PC-9 (cell line): ENCODE data around the gene RALB. TPM values are rescaled to one million over a fixed set of nuclear protein-coding genes. Genes with fewer than 3 reads are reported as not detected.

Experiments used
- BruUV-seq: library from RNA; stranded (reverse); fragments of 400-500 nt; replicated peaks from 2 replicates; lab custom pipeline; 2021; lab: Mats Ljungman, UMichigan
- CTCF ChIA-PET: fragments of 300-600 bp; sonication (Branson Sonifier 250); formaldehyde crosslinking; loops from one replicate; lab custom pipeline; 2022; ENCODE audit warnings: antibody characterized with exemption; lab: Charles Lee
- POLR2A ChIA-PET: fragments of 300-600 bp; sonication (Branson Sonifier 250); formaldehyde crosslinking; loops from one replicate; lab custom pipeline; 2022; ENCODE audit warnings: antibody characterized with exemption; ENCODE audit not compliant: unreplicated experiment; lab: Charles Lee
- DNase-seq, 2 experiments: peaks; one replicate each; pipeline versions ENCODE4 v3.0.0 to v3.0.0-alpha.2; 2015 to 2022; ENCODE audit warnings: mixed read lengths in 1 of 2
- H2AFZ ChIP-seq: fragments of 200-600 bp; sonication (generic); 2 replicates; pipeline ENCODE4 v1.8.1; 2017; ENCODE audit warnings: antibody characterized with exemption
- H3F3A ChIP-seq: fragments of 200-600 bp; sonication (generic); 2 replicates; pipeline ENCODE4 v1.8.1; 2017; ENCODE audit warnings: antibody characterized with exemption, mild to moderate bottlenecking, low read depth; ENCODE audit not compliant: insufficient read depth
- H3K27ac ChIP-seq: fragments of 200-600 bp; sonication (generic); 2 replicates; pipeline ENCODE4 v1.6.1; 2016; ENCODE audit warnings: mixed run types
- H3K27me3 ChIP-seq: fragments of 200-600 bp; sonication (generic); 2 replicates; pipeline ENCODE4 v1.6.1; 2016; ENCODE audit warnings: low read depth, mixed run types; ENCODE audit not compliant: insufficient read depth
- H3K36me3 ChIP-seq: fragments of 200-600 bp; sonication (generic); 2 replicates; pipeline ENCODE4 v1.6.1; 2016; ENCODE audit warnings: low read depth, mixed run types
- H3K4me1 ChIP-seq: fragments of 200-600 bp; sonication (generic); replicated peaks from 2 replicates; pipeline ENCODE4 v1.6.1; 2016; ENCODE audit warnings: mixed run types; ENCODE audit not compliant: insufficient read depth
- H3K4me2 ChIP-seq: fragments of 200-600 bp; sonication (generic); 2 replicates; pipeline ENCODE4 v1.6.1; 2017; ENCODE audit warnings: mixed run types
- H3K4me3 ChIP-seq: fragments of 200-600 bp; sonication (generic); 2 replicates; pipeline ENCODE4 v1.6.1; 2016; ENCODE audit warnings: mixed run types
- H3K79me2 ChIP-seq: fragments of 200-600 bp; sonication (generic); 2 replicates; pipeline ENCODE4 v1.6.1; 2017; ENCODE audit warnings: low read depth, mixed run types
- H3K9me2 ChIP-seq: fragments of 200-600 bp; sonication (generic); 2 replicates; pipeline ENCODE4 v1.8.1; 2017; ENCODE audit warnings: mild to moderate bottlenecking; ENCODE audit not compliant: insufficient read depth
- H3K9me3 ChIP-seq: fragments of 200-600 bp; sonication (generic); 2 replicates; pipeline ENCODE4 v1.8.1; 2016; ENCODE audit warnings: low read depth; ENCODE audit not compliant: insufficient read depth
- H4K20me1 ChIP-seq: fragments of 200-600 bp; sonication (generic); 2 replicates; pipeline ENCODE4 v1.8.1; 2017; ENCODE audit not compliant: insufficient read depth
- CTCF ChIP-seq: fragments of 200-600 bp; sonication (generic); conservative IDR thresholded peaks from 2 replicates; pipeline ENCODE4 v1.6.1; 2017; ENCODE audit warnings: mixed run types, antibody characterized with exemption, mild to moderate bottlenecking, moderate library complexity
- EZH2 ChIP-seq: fragments of 200-600 bp; sonication (generic); IDR thresholded peaks from 2 replicates; pipeline ENCODE4 v1.8.0; 2017; ENCODE audit warnings: antibody characterized with exemption, low read depth
- intact Hi-C: fragments of 100-400 bp; cut with micrococcal nuclease; formaldehyde crosslinking; loops from one replicate; pipeline ENCODE4 v1.10.0; 2022; ENCODE audit not compliant: unreplicated experiment
- total RNA-seq: library from RNA; stranded (reverse); gene quantifications from 2 replicates; pipeline ENCODE4 v1.2.3, GENCODE V29; 2021

RALB gene
- total RNA-seq, 1 experiment from 2014 or later: 86.6 TPM

GRCh38 chr2:120321721-120322284, 69.2 kb downstream of the RALB start:
- Histone ChIP-seq H3F3A (peaks cover 20% of the 10 kb centered on the region), H3K4me1 (peaks cover 47% of the 10 kb centered on the region), H3K79me2 (no peaks in the 10 kb centered on the region), H3K9me2 (no peaks in the 10 kb centered on the region), H3K9me3 (no peaks in the 10 kb centered on the region), H2AFZ (no peak overlapping the region), H3K27ac (no peak overlapping the region), H3K27me3 (no peaks in the 10 kb centered on the region), H3K4me3 (no peak overlapping the region), H3K4me2 (no peak overlapping the region), H4K20me1 (no peaks in the 10 kb centered on the region), H3K36me3 (no peaks in the 10 kb centered on the region)
- ChIA-PET POLR2A (no interaction called here), CTCF (no interaction called here)
- intact Hi-C loops: no loop called here
- TF ChIP-seq CTCF (no peak), EZH2 (no peak)
- no peak for DNase-seq
- BruUV-seq: no TSS peak

- ChIA-PET CTCF (no interaction called here), POLR2A (no interaction called here)
- no peak for DNase-seq
- H3K9me2 ChIP-seq: no peaks in the 10 kb centered on the region
- H3K4me2 ChIP-seq: no peak overlapping the region
- no peaks in the 10 kb centered on the region for H3K9me3 ChIP-seq
- H3K27me3 ChIP-seq: peaks cover 5% of the 10 kb centered on the region; the same call in 1 of the 2 replicates
- H3F3A ChIP-seq: peaks cover 20% of the 10 kb centered on the region
- no peak overlapping the region for H3K27ac ChIP-seq
- no peak overlapping the region for H3K4me3 ChIP-seq
- no peak overlapping the region for H2AFZ ChIP-seq
- H3K79me2 ChIP-seq: no peaks in the 10 kb centered on the region
- no TSS peak for BruUV-seq
- H4K20me1 ChIP-seq: no peaks in the 10 kb centered on the region
- intact Hi-C loops: no loop called here
- TF ChIP-seq EZH2 (no peak), CTCF (no peak)
- peaks cover 47% of the 10 kb centered on the region for H3K4me1 ChIP-seq
- no peaks in the 10 kb centered on the region for H3K36me3 ChIP-seq
Measured at GRCh38 chr2:120322329-120322728, 69.7 kb downstream of the RALB start.

- Histone ChIP-seq H3K27ac (no peak overlapping the region), H3F3A (peaks cover 20% of the 10 kb centered on the region), H3K4me1 (peaks cover 47% of the 10 kb centered on the region), H3K9me2 (no peaks in the 10 kb centered on the region), H2AFZ (no peak overlapping the region), H3K36me3 (no peaks in the 10 kb centered on the region), H3K27me3 (peaks cover 14% of the 10 kb centered on the region), H3K9me3 (no peaks in the 10 kb centered on the region), H4K20me1 (no peaks in the 10 kb centered on the region), H3K4me2 (peak overlapping the region; percentile 36), H3K79me2 (no peaks in the 10 kb centered on the region), H3K4me3 (no peak overlapping the region)
- peak in 1 of 2 experiments; percentile 62 for DNase-seq
- ChIA-PET POLR2A (interaction anchor here (0.7 kb wide), 2 partner anchors 25 to 592 kb away, joined by 3 to 26 read pairs; no protein-coding TSS in a partner anchor), CTCF (interaction anchor here (0.6 to 0.9 kb wide), 2 partner anchors 21 to 727 kb away, joined by 3 to 4 read pairs; no protein-coding TSS in a partner anchor)
- intact Hi-C loops: no loop called here
- no peak for TF ChIP-seq EZH2
- no peak for TF ChIP-seq CTCF
- BruUV-seq: no TSS peak
Measured at GRCh38 chr2:120323214-120323613, 70.6 kb downstream of the RALB start.
